Measurements from ENCODE around the gene CAV2.

- TF ChIP-seq CTCF (IDR thresholded peaks at IDR 0.05) (no peak), POLR2A (IDR thresholded peaks at IDR 0.05) (no peak)
Observed at GRCh38 chr7:116557901-116558300, 58.4 kb downstream of the CAV2 start.
